Activated gamma-delta T cell (primary cell): ENCODE measurements around the gene LRRC75A.
"Not testable (repeated sequence)": the region's sequence is repeated elsewhere in the genome, so short reads cannot be mapped to it uniquely, and the experiment has no call there.

Experiments used
- DNase-seq: peaks from one replicate; lab custom pipeline; 2025; lab: John Stamatoyannopoulos, UW

Gene LRRC75A

DNA sequence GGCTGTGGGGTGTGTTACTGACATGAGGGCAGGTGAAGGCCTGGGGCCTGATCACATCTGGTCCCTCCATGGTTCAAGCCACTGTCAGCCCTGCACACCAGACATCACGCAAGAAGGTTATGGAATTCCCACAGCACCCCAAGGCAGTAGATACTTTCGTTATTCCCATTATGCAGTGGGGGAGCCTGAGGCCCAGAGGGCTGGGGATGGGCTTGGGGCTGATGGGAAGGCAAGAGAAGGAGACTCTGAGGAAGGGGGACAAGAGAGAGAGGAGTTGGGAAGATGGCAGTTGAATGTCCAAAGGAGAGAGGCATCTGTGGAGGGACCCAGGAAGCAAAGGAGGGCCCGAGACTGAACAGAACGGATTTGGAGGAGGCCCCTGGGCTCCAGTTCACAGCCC lies 42.0 kb downstream of the LRRC75A start:
- no peak for DNase-seq

DNA sequence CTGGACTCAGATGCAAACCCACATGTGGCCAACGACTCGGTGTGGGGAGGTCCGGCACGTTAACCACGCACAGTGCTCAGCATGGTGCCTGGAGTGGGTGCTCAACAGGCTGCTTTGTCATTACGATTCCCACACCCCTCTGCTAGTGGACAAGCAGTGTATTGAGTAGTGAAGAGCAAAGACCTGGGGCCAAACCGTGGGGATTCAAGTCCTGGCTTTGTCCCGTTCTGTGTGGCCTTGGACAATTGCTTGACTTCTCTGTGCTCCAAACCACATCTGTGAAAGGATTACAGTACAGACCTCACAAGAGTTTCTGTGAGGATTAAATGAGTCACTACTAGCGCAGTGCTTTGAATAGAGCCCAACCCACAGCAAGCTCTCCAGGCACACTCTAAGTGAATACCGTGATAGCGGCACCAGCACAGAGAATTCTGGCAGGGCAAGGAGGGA lies 42.8 kb downstream of the LRRC75A start:
- DNase-seq = no peak

DNA sequence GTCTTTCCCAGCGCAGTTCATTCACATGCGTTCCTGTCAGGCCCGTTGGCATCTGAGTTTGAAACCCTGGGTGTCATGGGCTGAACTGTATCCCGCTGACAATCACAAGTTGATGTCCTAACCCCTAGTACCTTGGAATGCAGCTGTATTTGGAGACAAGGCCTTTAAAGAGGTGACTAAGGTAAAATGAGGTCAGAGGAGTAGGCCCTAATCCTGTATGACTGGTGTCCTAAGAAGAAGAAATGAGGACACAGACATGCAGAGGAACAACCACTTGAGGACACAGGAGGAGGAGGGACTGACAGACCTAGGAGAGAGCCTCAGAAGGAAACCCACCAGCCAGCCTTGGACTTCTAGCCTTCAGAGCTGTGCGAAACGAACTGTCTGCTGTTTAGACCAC lies 43.5 kb downstream of the LRRC75A start:
- DNase-seq = no peak

DNA sequence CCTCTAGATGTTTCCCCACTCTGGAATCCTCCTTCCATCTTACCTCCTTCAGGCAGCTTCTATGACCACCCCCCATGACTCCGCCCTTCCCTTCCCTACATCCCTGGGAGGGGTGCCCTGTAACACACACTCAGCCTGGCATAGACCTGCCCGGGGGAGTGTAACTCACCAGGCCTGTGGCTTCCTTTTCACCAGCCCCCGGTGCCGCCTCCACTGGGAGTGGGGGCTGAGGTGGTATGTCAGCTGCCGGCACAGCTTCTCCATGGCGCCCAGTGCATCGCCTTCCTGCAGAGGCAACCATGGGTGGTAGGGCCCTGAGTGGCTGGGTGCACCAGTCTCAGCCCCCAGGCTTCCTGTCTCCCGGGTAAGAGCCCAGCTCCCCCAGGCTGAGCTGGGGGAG lies 44.3 kb downstream of the LRRC75A start:
- DNase-seq = no peak

DNA sequence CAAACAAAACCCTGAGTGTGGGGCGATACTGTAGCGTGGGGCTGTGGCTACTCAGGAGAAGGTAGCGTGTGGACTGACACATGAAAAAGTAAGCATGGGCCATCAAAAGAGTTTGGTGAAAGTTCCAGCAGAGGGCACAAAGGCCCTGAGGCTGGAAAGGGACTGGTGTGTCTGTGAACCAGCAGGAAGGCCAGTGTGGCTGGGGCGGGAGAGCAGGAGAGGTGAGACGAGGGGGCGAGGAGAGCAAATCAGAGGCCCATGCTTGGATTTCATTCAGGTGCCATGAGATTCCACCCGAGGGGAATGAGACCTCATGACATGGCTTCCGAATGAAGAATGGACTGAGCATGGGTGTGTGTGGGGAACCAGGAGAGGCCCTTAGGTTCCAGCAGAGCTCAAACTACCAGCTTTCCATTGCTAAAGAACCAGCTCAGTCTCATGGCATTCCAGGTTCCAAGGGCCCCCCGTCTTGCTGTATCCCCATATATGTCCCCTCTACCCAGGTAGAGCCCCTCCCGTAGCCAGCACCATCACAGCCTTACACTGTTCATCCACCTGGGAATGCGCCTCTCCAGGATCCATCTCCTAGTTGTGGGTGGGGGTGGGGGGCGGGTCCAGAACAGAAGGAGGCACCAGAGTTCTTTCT lies 45.5 kb downstream of the LRRC75A start:
- DNase-seq = no peak

DNA sequence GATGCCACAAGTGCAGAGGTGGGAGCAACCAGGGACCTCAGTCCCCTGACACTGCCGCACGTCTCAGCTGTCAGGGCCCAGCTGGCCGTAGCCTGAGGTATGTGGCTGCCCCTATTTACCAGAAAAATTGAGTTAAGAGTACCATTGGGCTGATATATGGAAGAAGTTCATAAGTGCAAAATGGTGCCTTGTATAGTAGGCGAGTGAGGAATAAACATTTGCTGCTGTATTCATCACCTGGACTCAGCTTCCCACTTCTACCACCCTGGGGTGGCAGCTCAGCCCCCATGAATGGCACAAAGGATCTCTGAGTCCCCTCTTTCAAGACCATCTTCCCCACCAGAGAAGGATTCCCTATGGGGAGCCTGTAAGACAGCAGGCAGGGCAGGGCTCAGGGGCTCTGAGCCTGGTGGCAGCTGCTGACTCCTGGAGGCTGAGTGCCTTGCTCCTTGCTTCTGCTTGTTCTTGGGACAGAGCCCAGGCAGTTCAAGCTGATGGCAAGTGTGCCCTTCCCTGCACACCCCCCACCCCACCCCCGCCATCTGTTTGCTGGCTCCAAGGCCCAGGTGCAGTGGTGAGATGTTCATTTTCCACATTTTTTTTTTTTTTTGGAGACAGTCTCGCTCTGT lies 47.6 kb downstream of the LRRC75A start:
- no peak for DNase-seq

DNA sequence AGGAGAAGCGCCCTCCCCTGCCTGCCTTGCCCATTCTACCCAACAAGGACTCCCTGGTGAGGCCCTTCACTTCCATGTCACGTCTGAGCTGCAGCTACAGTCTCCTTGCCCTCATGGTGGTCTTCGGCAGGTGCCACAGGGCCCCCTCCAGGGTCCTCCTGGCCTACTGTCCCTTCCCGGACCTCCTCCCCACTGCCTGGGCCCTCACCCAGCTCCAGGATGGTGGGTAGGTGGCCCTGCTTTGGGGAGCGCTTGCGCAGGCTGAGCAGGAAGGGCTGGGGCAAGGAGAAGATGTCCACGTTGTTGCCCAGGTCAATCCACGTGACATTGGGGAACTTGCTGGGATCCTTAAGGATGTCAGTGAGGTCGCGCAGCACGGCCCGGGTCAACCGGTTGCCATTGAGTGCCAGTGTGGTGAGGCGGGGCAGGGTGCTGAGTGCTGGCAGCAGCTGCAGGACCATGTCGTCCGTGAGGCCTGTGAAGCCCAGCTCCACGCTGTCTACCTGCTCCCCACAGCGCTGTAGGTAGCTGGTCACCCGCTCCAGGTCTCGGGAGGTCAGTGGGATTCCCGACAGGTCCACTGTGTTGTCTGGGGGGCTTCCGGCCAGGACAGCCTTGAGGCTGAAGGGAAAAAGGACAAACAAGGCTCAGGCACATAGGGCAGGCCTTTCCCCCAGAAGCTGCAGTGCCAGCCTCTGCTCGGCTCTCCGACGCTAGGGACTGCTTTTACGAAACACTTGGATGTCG lies 48.3 kb downstream of the LRRC75A start:
- no peak for DNase-seq

DNA sequence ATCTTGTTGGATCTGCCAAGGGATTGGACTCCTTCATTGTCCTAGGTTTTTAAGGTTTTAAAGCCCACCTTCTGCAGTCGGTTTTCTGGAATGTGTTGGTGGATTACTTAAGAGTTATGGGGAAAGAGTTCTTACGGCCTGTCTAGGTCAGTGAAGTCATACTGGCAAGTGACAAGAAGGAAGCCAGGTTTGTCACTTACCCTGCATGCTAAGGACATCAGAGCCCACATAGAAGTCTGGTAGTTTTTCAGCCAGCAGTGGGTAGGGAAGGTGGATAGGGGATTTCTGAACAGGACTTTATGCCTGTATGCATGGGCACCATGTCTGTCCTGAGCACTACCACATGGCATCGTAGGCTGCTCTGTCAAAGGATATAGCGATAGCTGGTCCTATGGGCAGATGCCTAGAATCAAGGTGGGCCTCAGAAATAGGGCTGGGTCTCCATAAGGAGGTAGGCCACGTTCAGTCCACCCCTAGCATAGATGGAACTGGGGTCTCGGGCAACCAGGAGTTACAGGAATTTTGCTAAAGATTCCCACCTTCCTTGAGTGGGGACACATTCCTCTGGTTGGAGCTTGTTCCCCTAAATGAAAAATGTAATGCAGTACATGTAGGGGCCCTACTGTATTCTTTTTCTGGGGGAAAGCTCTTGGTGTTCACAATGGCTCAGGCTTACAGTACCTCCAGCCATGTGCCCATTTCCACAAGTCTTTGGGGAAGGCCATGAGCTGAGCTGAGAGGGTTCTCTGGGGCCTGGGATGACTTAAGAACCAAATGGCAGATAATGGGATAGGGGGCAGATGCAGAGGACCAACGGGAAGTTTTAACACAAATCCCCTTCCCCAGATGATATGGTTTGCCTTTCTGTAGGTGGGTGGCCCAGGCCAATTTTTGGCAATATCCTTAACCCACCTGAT lies 49.1 kb downstream of the LRRC75A start:
- no peak for DNase-seq

DNA sequence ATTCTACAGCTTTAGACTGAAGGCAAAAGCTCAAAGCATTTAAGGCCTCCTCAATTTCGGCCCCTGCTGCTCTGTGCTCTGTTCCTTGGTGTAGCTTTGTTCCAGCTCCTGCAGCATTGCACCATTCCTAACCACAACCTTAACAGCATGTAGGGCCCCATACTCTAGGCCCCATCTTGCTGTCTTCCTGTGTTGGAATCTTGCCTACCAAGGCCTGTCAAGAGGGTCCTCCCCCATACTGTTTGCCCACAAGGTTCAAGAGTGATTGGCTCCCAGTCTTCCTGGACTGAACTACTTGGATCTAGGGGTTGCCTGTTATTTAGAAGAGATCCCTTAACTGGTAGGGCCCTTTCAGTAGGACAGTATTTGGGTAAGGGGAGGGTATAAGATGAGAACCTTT lies 49.9 kb downstream of the LRRC75A start:
- no peak for DNase-seq

DNA sequence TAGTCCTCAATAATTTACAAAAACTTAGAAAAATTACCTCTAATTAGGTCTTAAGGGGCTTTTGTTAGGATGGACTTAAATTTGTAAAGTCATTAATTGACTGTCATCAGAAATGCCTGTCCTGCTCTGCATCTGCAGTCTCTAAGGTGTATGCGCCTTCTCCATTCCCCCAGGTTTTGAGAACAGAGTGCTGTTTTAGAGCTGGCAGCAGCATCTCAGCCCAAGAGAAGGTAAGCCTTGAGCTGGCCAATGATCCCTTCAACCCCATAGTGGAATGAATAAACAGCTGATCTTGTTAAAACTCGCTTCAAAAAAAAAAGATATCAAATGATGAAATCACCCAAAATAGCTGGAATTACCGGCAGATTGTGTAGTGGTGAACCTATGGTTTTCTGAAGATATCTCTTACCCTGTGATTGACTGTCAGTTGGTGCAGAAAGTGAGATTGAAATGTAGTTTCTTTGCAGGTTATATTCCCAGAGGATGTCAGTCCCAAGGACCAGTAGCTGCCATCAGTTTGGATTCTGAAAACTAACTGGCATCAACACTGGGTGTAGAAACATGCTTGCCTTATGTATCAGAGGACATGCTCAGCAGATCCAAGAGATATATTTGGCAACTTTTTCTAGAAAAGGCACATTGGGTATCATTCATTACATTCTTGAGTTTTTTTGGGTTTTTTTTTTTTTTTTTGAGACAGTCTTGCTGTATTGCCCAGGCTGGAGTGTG lies 50.9 kb downstream of the LRRC75A start:
- no peak for DNase-seq

DNA sequence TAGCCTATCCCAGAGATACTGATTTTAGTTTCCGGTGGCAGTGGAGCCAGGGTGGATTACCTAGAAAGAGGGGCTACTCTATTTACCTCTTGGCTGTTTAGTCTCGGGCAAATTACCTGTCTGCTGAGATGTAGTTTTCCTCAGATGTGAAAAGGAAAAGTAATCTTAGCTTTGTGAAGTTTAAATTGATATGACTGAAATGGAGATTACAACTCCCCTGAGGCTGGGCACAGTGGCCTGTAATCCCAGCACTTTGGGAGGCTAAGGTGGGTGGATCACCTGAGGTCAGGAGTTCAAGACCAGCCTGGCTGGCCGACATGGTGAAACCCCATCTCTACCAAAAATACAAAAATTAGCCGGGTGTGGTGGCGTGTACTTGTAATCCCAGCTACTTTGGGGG lies 51.6 kb downstream of the LRRC75A start:
- not testable (repeated sequence) for DNase-seq

DNA sequence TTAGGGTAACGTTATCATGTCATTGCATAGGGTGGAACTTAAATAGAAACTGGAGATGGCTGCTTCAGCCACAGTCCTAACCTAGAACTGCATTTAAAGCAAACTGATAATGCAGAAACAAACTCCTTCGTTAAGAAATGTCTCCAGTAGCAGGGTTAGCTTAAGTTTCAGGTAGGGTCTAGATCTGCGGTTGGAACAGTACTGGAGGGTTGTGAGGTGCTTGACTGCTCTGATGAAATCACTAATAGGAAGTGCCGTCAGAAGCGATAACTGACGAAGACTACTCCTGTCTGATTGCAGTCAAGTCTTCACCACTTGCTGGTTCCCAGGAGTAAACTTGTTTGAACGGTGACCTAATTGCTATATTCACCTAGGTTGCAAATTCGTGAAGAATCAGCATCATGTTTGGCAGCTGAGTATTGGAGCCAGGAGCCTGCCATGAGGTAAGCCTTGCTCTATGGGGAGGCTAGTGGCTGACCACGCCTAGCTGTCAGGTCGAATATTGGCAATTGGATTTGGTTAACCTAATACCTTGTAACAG lies 52.1 kb downstream of the LRRC75A start:
- no peak for DNase-seq

DNA sequence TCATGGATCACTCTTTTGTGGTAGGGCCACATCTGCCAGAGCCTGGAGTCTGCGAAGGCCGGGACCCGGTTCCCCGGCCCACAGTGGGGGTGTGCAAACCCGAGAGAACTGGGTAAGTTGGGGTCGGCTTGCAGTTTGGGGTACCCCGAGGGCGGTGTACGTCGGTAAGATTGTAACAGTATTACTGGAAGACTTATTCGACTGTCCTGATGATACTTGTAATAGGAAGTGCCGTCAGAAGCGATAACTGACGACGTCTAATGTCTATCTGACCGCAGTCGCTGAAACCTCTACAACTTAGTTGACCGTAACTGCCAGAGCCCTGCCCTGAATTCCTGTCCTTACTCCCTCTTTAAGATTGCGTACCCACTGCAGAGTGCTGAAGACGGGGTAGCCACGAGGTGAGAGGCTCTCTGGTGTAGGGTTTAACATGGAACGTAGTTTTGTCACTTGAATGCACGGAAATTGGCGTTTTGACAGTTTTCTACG lies 52.6 kb downstream of the LRRC75A start:
- no peak for DNase-seq

DNA sequence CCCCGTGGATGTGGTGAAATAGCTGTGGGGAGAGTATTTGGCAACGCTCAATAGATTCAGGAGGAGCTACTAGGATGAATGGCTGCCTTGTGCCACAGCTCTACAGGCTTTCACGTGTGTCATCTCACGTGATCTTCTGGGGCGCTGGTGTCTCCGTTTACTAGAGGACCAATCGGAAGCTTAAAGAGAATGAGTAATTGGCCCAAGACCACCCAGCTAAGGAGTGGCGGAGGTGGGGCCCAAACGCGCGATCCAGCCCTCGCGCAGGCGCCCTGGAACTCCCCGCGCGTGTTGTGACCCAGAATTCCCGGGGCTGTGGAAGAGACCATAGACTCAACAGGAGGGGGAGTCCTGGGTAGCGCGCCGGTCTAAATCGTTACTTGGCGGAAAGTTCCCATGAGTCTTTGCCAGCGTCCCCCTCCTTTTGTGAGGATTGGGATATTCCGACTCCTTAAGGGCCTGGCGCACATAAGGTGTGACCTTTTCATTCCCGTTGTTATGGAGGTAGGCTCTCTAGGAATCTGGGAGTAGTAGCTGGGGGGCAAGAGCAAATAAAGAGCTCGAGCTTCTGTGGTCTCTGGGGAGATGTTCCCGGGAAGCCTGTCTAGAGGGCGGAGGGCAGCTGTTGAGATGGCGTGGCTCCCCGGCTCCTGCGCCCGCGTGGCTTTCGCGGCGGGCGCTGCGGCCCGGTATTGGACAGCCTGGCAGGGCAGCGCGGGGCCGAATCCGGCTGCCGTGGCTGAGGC lies 53.3 kb downstream of the LRRC75A start:
- peak; percentile 85 for DNase-seq

DNA sequence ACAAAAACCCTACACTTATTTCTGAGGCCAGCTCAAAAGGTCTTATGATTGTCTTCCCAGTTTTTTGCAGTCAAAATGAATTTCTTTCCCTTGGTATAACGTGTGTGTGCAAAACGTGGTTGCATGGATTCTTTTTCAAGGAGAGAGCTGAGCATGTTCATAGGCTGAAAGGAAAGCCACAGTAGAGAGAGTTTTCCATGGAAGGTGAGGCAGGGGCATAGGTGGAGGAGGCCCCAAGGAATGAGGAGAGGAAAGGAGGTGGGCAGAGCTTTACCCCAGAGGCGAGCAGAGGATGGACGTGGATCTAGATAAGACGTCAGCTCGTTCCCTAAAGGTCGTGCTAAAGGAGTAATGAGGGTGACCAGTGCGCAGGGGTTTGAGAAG lies 53.8 kb downstream of the LRRC75A start:
- DNase-seq = no peak

DNA sequence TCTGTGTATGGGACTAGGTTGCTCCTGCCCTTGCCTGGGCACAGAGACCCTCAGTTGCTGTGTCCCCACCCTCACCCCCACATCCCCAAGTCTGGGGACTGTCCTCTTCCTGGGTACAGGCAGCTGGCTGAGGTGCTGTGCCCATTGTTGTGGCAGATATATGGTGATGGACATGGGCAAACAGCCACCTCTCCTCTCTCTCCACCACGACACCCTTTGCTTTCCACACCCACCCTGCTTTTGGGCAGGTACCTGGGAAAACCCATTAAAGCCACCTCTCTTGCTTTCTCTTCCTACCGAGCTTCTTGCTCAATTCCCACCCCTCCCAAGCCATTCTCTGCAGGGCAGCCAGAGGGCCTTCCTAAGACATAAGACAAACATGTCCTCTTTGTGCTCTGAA lies 54.9 kb downstream of the LRRC75A start:
- DNase-seq = no peak

DNA sequence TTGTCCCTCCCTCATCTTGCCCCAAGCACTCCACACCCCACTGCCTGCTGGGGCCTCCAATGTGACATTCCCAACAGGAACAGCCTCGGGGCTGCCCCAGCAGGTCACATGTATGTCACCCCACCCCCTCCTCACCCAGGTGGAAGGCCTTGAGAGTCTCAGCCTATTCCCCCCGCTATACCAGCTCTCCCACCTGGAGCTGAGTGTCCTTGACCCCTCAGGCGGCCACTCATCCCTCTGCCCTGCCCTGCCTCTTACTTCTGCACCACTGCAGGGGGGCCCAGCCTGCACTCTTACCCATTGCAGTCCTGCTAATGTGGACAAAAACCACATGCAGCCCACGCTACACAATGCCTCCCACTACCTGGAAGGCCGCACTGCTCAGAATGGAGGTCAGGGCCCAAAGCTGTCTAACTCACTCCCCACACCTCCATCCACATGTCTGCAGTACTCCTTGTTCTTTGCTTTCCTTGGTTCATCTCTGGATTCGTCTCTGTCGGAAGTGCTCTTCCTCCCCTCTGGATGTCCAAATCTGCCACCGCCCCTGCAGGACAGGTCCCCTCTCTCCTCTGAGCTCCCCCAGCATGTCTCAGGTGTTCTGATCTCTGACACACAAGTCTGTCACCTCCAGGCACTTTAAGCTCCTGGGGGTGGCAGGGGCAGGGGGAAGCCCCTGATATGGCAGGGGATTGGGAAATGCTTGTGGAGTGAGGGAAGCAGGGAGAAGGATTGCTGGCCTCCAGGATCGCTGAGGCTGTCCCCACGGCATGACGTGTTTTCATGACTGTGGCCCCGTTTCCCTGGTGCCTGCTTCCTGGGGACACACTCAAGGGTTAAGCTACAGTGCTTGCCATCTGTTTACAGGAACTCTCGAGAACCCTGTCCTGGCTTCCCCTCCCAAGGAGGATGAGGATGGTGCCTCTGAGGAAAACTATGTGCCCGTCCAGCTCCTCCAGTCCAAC lies 55.8 kb downstream of the LRRC75A start:
- DNase-seq = no peak

DNA sequence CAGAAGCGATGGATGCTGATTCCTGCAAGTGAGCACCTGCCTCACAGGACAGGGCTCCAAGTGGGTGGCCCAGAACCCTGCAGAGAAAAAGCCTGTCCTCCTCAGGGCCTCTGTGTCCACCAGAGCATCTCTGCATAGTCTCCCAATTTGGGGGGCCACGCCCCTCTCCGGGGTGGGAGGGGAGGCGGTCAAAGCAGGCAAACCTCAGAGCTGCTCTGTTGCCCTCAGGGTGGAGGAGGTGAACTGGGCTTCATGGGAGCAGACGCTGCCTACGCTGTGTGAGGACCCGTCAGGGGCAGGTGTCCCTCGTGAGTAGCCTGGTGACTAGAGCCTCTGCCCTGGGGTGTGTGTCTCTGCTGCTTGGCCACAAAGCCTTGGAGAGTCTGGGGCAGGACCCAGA lies 57.3 kb downstream of the LRRC75A start:
- DNase-seq = no peak

DNA sequence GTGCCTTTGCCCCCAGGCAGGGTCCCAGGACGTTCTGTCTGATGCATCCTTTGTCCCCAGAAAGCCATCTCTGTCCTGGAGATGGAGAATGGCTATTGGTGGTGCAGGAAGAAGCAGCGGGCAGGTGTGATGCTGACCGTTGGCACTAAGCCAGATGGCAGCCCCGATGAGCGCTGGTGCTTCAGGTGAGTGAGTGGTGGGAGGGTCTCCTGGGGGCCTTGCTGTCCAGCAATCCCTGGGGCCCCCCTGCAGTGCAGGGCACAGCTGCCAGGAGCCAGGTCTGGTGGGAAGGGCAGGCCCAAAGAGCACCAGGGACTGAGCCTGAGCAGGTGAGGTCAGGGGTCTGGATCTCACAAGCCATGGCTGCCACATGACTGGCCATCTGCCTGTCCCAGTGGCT lies 58.5 kb downstream of the LRRC75A start:
- no peak for DNase-seq
